HEK293T (cell line): ENCODE results near the gene SLC18A2.

Experiments
- CTCF ChIA-PET: fragments of 350-600 bp; formaldehyde crosslinking; extraction: SDS; loops from one replicate; lab custom pipeline; 2021; ENCODE audit warnings: antibody characterized with exemption, inconsistent platforms; lab: Yijun Ruan, JAX
- POLR2A ChIA-PET: fragments of 350-600 bp; formaldehyde crosslinking; extraction: SDS; loops from one replicate; lab custom pipeline; 2020; ENCODE audit warnings: antibody characterized with exemption, inconsistent platforms; lab: Yijun Ruan, JAX
- DNase-seq: peaks from one replicate; pipeline ENCODE4 v3.0.0; 2012; ENCODE audit warnings: mixed read lengths; ENCODE audit errors: extremely low spot score
- ARNT ChIP-seq: fragments of 450-650 bp; IDR thresholded peaks from 2 replicates; pipeline ENCODE4 v1.6.1; 2017; ENCODE audit warnings: mild to moderate bottlenecking
- BHLHE40 ChIP-seq: fragments of 450-650 bp; IDR thresholded peaks from 2 replicates; pipeline ENCODE4 v1.6.1; 2016; ENCODE audit warnings: mild to moderate bottlenecking, moderate library complexity, borderline replicate concordance
- CTBP1 ChIP-seq: fragments of 450-650 bp; IDR thresholded peaks from 2 replicates; pipeline ENCODE4 v1.6.1; 2016; ENCODE audit warnings: borderline replicate concordance
- ELF4 ChIP-seq: fragments of 450-650 bp; IDR thresholded peaks from 2 replicates; pipeline ENCODE4 v1.6.1; 2017; ENCODE audit warnings: antibody characterized with exemption
- FOXA1 ChIP-seq: fragments of 450-650 bp; IDR thresholded peaks from 2 replicates; pipeline ENCODE4 v1.6.1; 2016; ENCODE audit warnings: mild to moderate bottlenecking
- FOXK2 ChIP-seq: fragments of 450-650 bp; IDR thresholded peaks from 2 replicates; pipeline ENCODE4 v1.6.1; 2016; ENCODE audit warnings: mild to moderate bottlenecking
- FOXM1 ChIP-seq: fragments of 450-650 bp; IDR thresholded peaks from 2 replicates; pipeline ENCODE4 v1.6.1; 2017; ENCODE audit warnings: mild to moderate bottlenecking, borderline replicate concordance
- HDGF ChIP-seq: fragments of 450-650 bp; IDR thresholded peaks from 2 replicates; pipeline ENCODE4 v1.6.1; 2017; ENCODE audit warnings: antibody characterized with exemption, borderline replicate concordance
- L3MBTL2 ChIP-seq: fragments of 450-650 bp; conservative IDR thresholded peaks from 2 replicates; pipeline ENCODE4 v1.6.1; 2016; ENCODE audit warnings: mild to moderate bottlenecking
- LEF1 ChIP-seq: fragments of 450-650 bp; IDR thresholded peaks from 2 replicates; pipeline ENCODE4 v1.6.1; 2017; ENCODE audit warnings: mild to moderate bottlenecking, borderline replicate concordance
- NFRKB ChIP-seq: fragments of 450-650 bp; IDR thresholded peaks from 2 replicates; pipeline ENCODE4 v1.6.1; 2016; ENCODE audit warnings: mild to moderate bottlenecking, moderate library complexity
- SP1 ChIP-seq: fragments of 450-650 bp; IDR thresholded peaks from 2 replicates; pipeline ENCODE4 v1.6.1; 2017
- SUZ12 ChIP-seq: fragments of 450-650 bp; IDR thresholded peaks from 2 replicates; pipeline ENCODE4 v1.6.1; 2016; ENCODE audit warnings: mild to moderate bottlenecking
- TARDBP ChIP-seq: fragments of 450-650 bp; IDR thresholded peaks from 2 replicates; pipeline ENCODE4 v1.6.1; 2016
- ZNF384 ChIP-seq: fragments of 450-650 bp; IDR thresholded peaks from 2 replicates; pipeline ENCODE4 v1.6.1; 2016
- TF ChIP-seq, protein P1 (sequence below): fragments of 450-650 bp; IDR thresholded peaks from 2 replicates; pipeline ENCODE4 v1.6.1; 2016

Gene SLC18A2

DNA sequence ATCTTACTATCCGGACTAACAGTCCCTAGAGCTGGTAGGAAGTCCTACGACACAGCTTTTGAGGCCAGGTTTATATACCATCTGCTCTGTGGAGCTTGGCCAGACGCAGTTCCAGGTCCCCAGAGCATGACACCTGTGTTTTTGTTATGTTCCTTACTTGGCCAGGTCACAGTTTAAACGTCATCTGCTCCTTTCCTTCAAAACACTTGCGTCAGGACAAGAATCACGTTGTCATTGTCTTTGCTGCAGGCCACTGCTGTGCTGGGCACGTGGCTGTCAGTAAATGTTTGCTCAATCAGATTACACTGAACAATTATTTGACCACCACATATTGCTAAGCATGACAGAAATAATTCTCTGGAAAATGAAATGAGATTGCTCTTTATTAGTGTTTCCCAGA is 23.9 kb downstream of the SLC18A2 start:
- TF ChIP-seq, protein P1, sequence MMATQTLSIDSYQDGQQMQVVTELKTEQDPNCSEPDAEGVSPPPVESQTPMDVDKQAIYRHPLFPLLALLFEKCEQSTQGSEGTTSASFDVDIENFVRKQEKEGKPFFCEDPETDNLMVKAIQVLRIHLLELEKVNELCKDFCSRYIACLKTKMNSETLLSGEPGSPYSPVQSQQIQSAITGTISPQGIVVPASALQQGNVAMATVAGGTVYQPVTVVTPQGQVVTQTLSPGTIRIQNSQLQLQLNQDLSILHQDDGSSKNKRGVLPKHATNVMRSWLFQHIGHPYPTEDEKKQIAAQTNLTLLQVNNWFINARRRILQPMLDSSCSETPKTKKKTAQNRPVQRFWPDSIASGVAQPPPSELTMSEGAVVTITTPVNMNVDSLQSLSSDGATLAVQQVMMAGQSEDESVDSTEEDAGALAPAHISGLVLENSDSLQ = no peak
- TF ChIP-seq L3MBTL2 (no peak), NFRKB (no peak), HDGF (no peak), FOXA1 (no peak), FOXM1 (no peak), TARDBP (no peak), SUZ12 (no peak), ELF4 (no peak), FOXK2 (no peak), ARNT (no peak), BHLHE40 (no peak), ZNF384 (no peak), LEF1 (no peak), CTBP1 (no peak), SP1 (no peak)
- no peak for DNase-seq
- POLR2A ChIA-PET = no interaction called here
- CTCF ChIA-PET = no interaction called here

DNA sequence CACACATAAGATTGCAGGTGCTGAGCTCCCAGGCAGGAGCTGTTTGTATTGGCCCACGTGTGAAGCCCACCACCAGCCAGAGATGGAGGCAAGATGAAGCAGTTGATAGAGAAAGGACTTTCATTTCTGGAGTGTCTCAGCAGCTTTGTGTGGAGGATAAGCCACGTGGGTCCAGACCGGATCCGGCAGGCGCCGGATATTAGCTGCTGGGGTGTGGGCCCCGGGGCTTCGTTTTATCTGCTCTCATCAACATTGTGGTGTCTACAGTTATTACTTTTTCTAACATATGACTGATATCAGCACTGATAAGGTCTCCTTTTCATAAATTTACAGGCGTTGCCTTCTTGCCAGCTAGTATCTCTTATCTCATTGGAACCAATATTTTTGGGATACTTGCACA is 25.5 kb downstream of the SLC18A2 start:
- POLR2A ChIA-PET = no interaction called here
- DNase-seq = no peak
- TF ChIP-seq SP1 (no peak), FOXA1 (no peak), ARNT (no peak)
- CTCF ChIA-PET = interaction anchor here (0.5 kb wide), 1 partner anchor 178 kb away, joined by 3 read pairs; no protein-coding TSS in a partner anchor

DNA sequence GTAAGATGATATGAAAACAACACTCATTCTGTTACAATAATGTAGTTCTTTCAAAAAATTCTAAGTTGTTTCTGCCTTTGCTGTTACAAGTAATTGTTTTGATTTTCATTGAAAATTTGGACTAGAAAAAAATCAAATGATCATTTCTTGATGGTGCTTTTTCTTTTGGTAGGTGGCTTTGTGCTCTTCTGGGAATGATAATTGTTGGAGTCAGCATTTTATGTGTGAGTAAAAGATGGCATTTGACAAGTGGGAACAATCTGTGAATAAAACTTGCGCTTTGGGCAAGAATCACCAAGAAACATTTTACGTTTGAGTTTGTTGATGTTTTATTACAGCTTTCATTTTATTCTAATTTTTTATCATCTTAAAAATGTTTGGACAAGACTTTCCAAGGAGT is 25.9 kb downstream of the SLC18A2 start:
- ChIA-PET CTCF (interaction anchor here (0.5 kb wide), 1 partner anchor 178 kb away, joined by 3 read pairs; no protein-coding TSS in a partner anchor), POLR2A (no interaction called here)
- DNase-seq = no peak
- TF ChIP-seq L3MBTL2 = no peak
- no peak for TF ChIP-seq FOXM1
- TF ChIP-seq FOXK2 = no peak
- no peak for TF ChIP-seq ZNF384
- TF ChIP-seq SP1 = no peak
- no peak for TF ChIP-seq ARNT
- TF ChIP-seq ELF4 = no peak
- no peak for TF ChIP-seq FOXA1
- no peak for TF ChIP-seq BHLHE40

DNA sequence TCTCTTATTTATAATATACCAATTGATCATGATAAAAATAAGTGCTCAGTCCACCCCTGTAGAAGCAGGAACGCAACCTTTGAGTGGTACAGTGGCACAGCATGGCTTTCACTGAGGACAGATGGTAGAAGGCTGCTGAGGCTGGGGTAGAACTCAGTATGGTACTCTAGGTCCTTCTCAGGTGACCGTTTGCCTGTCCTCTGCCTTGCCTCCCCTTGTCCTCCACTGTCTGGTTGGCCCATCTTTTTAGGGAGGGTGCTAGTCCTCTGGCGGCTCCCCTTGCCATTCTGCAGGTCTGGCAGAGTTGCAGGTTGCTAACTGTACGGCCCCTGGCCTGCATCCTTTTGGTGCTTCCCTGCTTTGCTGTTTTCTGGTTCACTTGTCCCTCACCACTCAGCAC is 27.3 kb downstream of the SLC18A2 start:
- TF ChIP-seq ELF4 = no peak
- no peak for TF ChIP-seq LEF1
- no peak for TF ChIP-seq ARNT
- no peak for TF ChIP-seq FOXA1
- TF ChIP-seq ZNF384 = no peak
- TF ChIP-seq L3MBTL2 = no peak
- TF ChIP-seq SUZ12 = no peak
- TF ChIP-seq FOXM1 = no peak
- no peak for TF ChIP-seq BHLHE40
- TF ChIP-seq FOXK2 = no peak
- no peak for TF ChIP-seq NFRKB
- TF ChIP-seq, protein P1 = no peak
- no peak for TF ChIP-seq CTBP1
- TF ChIP-seq HDGF = no peak
- TF ChIP-seq SP1 = no peak
- no peak for TF ChIP-seq TARDBP
- ChIA-PET POLR2A (no interaction called here), CTCF (no interaction called here)
- DNase-seq = no peak

DNA sequence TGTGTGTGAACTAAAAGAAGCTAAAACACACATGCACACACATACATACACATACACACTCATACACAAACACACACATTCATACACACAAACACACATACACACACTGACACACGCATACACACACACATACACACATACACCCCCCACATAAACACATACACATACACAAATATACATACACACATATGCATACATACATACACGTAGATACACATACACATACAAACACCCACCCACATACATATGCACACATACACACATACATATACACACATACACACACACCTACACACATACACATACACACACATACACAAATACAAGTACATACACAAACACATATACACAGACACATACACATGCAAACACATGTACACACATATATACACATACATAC is 28.0 kb downstream of the SLC18A2 start:
- ChIA-PET POLR2A (no interaction called here), CTCF (no interaction called here)
- DNase-seq = no peak
- TF ChIP-seq, protein P1 = no peak
- peak; percentile 67; the same call in 1 of the 2 replicates for TF ChIP-seq TARDBP

DNA sequence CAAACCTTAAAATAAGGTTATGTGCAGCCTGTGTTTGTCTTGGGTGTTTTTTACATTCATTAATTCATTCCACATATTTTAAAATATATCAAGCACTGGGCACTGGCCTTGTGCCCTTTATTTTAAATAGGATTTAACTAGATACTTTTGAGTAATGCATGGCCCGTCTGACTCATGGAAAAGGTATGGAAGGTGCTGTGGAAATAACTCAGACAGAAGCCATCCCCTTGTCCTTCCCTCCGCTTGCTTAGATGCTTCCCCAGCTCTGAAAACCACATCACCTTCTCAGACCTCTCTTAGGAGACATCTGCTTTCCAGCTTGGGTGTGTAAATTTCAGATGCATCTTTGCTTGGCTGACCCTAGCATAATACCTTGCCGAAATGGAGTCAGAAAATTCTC is 30.5 kb downstream of the SLC18A2 start:
- CTCF ChIA-PET = no interaction called here
- TF ChIP-seq NFRKB (no peak), FOXA1 (no peak), ZNF384 (no peak), LEF1 (no peak)
- no peak for DNase-seq
- POLR2A ChIA-PET = no interaction called here

DNA sequence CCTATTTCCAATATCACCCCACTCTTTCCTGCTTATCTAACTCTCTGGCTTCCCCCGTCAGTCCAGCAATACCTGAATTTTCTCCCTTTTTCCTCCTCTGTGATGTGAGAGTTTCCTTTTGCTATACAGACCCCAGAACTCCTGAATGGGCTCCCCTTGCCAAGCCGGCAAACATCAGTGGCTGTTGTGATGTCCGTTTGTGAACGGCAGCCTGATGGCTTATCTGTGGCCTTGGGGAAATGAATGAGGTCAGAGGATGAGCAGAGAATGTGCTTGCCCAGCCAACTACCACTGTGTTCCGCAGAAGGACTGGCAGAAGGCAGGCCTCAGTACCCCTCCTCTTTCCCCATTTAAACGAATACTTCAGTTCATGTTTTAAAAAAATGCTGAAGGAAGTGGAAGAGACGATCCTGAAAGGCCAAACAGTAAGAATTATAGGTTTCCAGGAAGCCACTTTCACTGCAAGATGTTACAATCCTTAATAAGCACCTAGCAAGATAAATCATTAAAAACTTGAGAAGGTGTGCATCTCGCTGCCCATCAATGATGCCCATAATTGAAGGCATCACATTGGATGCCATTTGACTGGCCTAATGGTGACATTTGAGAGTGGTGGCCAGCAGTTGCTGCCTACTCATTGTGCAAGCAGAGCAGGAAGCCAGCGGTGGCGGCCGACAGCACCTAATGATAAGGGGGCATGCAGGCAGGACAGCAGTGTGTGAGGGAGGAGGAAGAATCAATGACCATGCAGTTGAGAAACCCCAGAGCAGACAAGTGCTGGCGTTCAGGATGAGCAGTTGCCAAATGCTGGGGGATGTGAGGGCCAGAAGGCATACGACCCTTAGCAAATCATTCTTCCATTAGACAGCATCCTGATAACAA is 31.5 kb downstream of the SLC18A2 start:
- TF ChIP-seq TARDBP = no peak
- TF ChIP-seq NFRKB = no peak
- TF ChIP-seq HDGF = no peak
- no peak for TF ChIP-seq ZNF384
- TF ChIP-seq ARNT = no peak
- TF ChIP-seq, protein P1 = no peak
- no peak for TF ChIP-seq ELF4
- TF ChIP-seq FOXK2 = no peak
- no peak for TF ChIP-seq SUZ12
- TF ChIP-seq CTBP1 = no peak
- DNase-seq = no peak
- ChIA-PET CTCF (no interaction called here), POLR2A (no interaction called here)
